GM18511 (cell line): ENCODE results near the gene PCDHGA1.
"Not testable (repeated sequence)": the region's sequence is repeated elsewhere in the genome, so short reads cannot be mapped to it uniquely, and the experiment has no call there.

Experiments
- ATAC-seq: cut with Tn5 transposase; IDR thresholded peaks from one replicate; pipeline ENCODE4 v1.9.1; 2021; ENCODE audit warnings: mild to moderate bottlenecking, moderate library complexity; ENCODE audit not compliant: unreplicated experiment

Gene PCDHGA1

DNA sequence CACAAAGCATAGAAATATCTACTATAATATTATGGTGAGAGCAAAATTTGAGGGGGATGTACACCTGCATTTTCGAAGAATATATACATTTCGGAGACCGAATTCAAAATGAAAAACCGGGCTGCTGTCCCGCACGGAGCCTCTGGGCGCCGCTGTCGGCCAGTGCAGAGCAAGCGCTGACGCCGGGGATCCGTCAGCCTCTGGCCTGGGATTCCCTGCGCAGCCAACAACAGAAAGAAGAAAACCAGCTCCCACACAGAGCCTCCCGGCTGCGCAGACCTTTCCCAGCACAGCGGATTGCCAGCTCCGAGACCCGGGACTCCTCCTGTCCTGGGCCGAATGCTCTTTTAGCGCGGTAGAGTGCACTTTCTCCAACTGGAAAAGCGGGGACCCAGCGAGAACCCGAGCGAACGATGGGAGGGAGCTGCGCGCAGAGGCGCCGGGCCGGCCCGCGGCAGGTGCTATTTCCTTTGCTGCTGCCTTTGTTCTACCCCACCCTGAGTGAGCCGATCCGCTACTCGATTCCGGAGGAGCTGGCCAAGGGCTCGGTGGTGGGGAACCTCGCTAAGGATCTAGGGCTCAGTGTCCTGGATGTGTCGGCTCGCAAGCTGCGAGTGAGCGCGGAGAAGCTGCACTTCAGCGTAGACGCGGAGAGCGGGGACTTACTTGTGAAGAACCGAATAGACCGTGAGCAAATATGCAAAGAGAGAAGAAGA is 77.6 kb downstream of the PCDHGA1 start, which contains the start of gene PCDHGB6:
PCDHGB6 (plus strand) TSS at position 232 of the 716 bp plus-strand sequence; CDS start at position 414, 182 bp downstream.
- ATAC-seq: peak; percentile 86

- ATAC-seq: no peak
These were observed 79.4 kb downstream of the PCDHGA1 start for GRCh38 chr5:141409598-141410306.

GRCh38 chr5:141411575-141411974 is 81.3 kb downstream of the PCDHGA1 start:
- ATAC-seq: no peak

DNA sequence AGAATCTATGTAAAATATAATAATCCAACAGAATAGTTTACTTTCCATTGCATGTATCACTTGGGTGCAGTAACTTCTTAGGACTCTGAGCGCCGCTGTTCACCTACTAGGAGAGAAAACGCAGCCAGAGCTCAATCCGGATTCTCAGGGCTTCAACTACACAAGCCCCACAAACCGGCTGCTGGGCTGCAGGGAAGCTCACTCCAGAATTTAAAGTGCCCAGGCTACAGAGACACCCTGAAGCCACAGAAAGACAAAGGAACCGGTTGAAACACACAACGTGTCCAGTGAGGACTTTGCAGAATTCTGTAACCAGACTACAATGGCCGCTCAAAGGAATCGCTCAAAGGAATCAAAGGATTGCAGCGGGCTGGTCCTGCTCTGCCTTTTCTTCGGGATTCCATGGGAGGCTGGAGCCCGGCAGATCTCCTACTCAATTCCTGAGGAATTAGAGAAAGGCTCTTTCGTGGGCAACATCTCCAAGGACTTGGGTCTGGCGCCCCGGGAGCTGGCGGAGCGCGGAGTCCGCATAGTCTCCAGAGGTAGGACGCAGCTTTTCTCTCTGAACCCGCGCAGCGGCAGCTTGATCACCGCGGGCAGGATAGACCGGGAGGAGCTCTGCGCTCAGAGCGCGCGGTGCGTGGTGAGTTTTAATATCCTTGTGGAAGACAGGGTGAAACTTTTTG is 82.7 kb downstream of the PCDHGA1 start, which contains the start of gene PCDHGA10:
PCDHGA10 (plus strand) TSS at position 134 of the 686 bp plus-strand sequence; CDS start at position 323, 189 bp downstream.
- ATAC-seq: peak; percentile 87

GRCh38 chr5:141413540-141414069 is 83.3 kb downstream of the PCDHGA1 start:
- ATAC-seq: peak; percentile 39

GRCh38 chr5:141414548-141415274 is 84.4 kb downstream of the PCDHGA1 start:
- not testable (repeated sequence) for ATAC-seq

DNA sequence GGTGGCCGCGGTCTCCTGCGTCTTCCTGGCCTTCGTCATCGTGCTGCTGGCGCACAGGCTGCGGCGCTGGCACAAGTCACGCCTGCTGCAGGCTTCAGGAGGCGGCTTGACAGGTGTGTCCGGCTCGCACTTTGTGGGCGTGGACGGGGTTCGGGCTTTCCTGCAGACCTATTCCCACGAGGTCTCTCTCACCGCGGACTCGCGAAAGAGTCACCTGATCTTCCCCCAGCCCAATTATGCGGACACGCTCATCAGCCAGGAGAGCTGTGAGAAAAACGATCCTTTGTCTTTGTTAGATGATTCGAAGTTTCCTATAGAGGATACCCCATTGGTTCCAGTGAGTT is 84.9 kb downstream of the PCDHGA1 start:
- not testable (repeated sequence) for ATAC-seq

DNA sequence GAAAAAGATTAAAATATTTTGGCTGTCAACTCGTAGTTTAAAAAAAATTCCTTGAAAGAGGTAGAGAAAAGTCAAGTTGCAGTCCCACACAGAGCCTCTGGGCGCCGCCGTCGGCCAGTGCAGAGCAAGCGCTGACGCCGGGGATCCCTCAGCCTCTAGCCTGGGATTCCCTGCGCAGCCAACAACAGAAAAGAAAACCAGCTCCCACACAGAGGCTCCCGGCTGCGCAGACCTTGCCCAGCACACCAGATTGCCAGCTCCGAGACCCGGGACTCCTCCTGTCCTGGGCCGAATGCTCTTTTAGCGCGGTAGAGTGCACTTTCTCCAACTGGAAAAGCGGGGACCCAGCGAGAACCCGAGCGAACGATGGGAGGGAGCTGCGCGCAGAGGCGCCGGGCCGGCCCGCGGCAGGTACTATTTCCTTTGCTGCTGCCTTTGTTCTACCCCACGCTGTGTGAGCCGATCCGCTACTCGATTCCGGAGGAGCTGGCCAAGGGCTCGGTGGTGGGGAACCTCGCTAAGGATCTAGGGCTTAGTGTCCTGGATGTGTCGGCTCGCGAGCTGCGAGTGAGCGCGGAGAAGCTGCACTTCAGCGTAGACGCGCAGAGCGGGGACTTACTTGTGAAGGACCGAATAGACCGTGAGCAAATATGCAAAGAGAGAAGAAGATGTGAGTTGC is 87.3 kb downstream of the PCDHGA1 start, which contains the start of gene PCDHGB7:
PCDHGB7 (plus strand) TSS at position 184 of the 679 bp plus-strand sequence; CDS start at position 367, 183 bp downstream.
- ATAC-seq: peak; percentile 57

GRCh38 chr5:141419074-141419880 is 89.0 kb downstream of the PCDHGA1 start:
- no peak for ATAC-seq

- ATAC-seq: peak; percentile 60
These were observed 90.7 kb downstream of the PCDHGA1 start, which contains the start of gene PCDHGA11 for GRCh38 chr5:141420855-141421488. PCDHGA11 (plus strand) TSS chr5:141421051; CDS start chr5:141421228, 177 bp downstream.

DNA sequence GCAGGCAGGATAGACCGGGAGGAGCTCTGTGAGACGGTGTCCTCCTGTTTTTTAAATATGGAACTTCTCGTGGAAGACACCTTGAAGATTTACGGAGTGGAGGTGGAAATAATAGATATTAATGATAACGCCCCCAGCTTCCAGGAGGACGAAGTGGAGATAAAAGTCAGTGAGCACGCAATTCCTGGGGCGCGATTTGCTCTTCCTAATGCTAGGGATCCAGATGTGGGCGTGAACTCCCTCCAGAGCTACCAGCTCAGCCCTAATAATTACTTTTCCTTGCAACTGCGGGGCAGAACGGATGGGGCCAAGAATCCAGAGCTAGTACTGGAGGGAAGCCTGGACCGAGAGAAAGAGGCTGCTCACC is 91.2 kb downstream of the PCDHGA1 start:
- ATAC-seq: no peak

GRCh38 chr5:141422742-141423291 is 92.5 kb downstream of the PCDHGA1 start:
- ATAC-seq: no peak

DNA sequence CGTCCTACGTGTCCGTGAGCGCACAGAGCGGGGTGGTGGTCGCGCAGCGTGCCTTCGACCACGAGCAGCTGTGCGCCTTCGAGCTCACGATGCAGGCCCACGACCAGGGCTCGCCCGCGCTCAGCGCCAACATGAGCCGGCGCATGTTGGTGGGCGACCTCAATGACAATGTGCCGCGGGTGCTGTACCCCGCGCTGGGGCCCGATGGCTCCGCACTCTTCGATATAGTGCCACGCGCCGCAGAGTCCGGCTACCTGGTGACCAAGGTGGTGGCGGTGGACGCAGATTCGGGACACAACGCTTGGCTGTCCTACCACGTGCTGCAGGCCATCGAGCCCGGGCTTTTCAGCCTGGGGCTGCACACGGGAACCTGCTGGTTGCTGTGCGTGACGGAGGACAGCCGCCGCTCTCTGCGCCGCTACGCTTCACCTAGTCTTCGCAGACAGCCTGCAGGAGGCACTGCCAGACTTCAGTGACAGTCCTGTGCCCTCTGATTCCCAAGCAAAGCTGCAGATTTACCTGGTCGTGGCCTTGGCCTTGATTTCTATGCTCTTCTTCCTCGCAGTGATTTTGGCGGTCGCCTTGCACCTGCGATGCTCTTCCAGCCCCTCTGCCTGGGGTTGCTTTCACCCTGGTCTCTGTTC is 97.6 kb downstream of the PCDHGA1 start:
- no peak for ATAC-seq

DNA sequence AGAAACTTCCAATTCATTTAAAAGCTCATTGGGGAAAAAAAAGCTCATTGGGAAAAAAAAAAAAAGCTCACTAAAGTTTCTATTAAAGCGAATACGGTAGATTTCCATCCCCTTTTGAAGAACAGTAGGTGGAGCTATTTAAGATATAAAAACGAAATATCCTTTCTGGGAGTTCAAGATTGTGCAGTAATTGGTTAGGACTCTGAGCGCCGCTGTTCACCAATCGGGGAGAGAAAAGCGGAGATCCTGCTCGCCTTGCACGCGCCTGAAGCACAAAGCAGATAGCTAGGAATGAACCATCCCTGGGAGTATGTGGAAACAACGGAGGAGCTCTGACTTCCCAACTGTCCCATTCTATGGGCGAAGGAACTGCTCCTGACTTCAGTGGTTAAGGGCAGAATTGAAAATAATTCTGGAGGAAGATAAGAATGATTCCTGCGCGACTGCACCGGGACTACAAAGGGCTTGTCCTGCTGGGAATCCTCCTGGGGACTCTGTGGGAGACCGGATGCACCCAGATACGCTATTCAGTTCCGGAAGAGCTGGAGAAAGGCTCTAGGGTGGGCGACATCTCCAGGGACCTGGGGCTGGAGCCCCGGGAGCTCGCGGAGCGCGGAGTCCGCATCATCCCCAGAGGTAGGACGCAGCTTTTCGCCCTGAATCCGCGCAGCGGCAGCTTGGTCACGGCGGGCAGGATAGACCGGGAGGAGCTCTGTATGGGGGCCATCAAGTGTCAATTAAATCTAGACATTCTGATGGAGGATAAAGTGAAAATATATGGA is 100.2 kb downstream of the PCDHGA1 start, which contains the start of gene PCDHGA12:
PCDHGA12 (plus strand) TSS at position 176 of the 782 bp plus-strand sequence; CDS start at position 429, 253 bp downstream.
- ATAC-seq: peak; percentile 96

- ATAC-seq: no peak
These were observed 101.0 kb downstream of the PCDHGA1 start for GRCh38 chr5:141431286-141431685.

DNA sequence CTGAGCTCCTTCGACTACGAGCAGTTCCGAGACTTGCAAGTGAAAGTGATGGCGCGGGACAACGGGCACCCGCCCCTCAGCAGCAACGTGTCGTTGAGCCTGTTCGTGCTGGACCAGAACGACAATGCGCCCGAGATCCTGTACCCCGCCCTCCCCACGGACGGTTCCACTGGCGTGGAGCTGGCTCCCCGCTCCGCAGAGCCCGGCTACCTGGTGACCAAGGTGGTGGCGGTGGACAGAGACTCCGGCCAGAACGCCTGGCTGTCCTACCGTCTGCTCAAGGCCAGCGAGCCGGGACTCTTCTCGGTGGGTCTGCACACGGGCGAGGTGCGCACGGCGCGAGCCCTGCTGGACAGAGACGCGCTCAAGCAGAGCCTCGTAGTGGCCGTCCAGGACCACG is 102.0 kb downstream of the PCDHGA1 start:
- not testable (repeated sequence) for ATAC-seq

DNA sequence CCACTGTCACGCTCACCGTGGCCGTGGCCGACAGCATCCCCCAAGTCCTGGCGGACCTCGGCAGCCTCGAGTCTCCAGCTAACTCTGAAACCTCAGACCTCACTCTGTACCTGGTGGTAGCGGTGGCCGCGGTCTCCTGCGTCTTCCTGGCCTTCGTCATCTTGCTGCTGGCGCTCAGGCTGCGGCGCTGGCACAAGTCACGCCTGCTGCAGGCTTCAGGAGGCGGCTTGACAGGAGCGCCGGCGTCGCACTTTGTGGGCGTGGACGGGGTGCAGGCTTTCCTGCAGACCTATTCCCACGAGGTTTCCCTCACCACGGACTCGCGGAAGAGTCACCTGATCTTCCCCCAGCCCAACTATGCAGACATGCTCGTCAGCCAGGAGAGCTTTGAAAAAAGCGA is 102.4 kb downstream of the PCDHGA1 start:
- ATAC-seq: not testable (repeated sequence)
